NCI-H2196 (cell line): Measurements from ENCODE around the gene DTNB.
"Not testable (repeated sequence)": the region's sequence is repeated elsewhere in the genome, so short reads cannot be mapped to it uniquely, and the experiment has no call there.

Source experiments
- DNase-seq: peaks from one replicate; lab custom pipeline; 2025; ENCODE audit not compliant: unreplicated experiment; lab: John Stamatoyannopoulos, UW

Gene DTNB

GRCh38 chr2:25684577-25685473 lies 11.4 kb upstream of the DTNB start:
- no peak for DNase-seq

GRCh38 chr2:25682082-25682481 lies 8.7 kb upstream of the DTNB start:
- no peak for DNase-seq

DNA sequence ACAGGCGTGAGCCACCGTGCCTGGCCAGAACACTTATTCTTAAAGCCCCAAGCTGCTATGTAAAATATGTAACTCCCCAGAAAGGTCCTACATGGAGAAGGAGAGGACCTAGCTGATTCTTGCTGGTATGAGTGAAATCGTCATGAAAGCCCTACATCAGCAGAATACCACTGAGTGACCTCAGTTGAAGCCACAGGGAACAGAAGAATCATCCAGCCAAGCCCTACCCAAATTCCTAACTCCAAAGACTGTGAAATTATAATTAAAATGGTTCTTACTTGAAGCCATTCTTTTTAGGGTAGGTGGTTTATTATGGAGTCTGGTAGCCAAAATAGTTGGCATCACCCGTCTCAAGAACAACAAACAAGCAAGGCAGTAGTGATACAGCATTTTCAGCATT lies 4.5 kb upstream of the DTNB start:
- DNase-seq, result no peak

- no peak for DNase-seq
Measured at GRCh38 chr2:25674077-25674362, 643 bp upstream of the DTNB start.

DNA sequence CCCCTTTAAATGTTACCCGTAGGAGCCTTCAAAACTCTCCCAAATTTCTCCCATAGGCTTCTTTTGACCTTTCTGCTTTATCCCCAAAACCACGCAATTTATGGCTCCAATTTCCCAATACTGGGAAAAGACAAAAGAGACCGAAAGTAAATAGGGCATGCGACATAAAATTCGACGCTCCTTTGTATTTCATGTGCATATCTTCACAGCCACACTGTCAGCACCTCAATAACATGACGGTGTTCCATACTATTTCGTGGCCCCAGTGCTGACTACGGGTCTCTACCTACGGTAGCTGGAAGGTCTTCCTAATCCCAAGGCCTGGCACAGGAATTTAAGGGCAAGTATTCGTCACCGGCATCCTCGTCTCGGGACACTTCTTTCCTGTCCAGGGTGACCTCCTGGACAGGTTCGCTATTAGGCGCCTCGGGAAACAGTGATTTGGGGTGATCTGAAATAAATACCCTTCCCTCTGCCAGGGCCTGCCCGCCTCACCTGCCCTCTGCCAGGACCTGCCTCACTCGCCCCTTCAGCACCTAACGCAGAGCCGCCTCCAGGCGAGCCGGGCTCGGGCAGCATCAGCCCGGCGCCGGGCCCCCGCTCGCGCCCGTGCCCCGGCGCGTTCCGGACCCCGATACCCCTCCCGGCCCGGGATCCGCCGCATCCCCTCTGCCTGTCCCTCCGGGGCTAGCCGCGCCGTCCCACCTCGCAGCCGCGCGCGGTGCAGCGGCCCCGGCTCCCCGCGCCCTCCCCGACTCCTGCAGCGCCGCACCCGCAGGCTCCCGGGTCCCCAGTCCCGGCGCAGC lies 680 bp downstream of the DTNB start:
- peak; percentile 37 for DNase-seq

GRCh38 chr2:25671622-25672021 lies 1.8 kb downstream of the DTNB start:
- DNase-seq, result peak; percentile 16

GRCh38 chr2:25669520-25669919 lies 3.9 kb downstream of the DTNB start:
- no peak for DNase-seq

- DNase-seq, result no peak
Measured at GRCh38 chr2:25666218-25666617, 7.2 kb downstream of the DTNB start.

DNA sequence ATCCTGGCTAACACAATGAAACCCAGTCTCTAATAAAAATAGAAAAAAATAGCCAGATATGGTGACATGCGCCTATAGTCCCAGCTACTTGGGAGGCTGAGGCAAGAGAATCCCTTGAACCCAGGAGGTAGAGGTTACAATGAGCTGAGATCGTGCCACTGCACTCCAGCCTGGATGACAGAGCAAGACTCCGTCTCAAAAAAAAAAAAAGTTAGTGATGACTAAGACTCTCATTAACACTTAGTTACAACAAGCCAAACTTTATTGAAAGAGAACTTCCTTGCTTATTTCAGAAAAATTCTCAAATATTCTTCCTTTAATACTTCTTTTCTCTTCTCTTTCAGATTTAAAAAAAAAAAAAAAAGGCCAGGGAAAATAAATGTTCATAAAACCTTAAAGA lies 7.9 kb downstream of the DTNB start:
- not testable (repeated sequence) for DNase-seq

DNA sequence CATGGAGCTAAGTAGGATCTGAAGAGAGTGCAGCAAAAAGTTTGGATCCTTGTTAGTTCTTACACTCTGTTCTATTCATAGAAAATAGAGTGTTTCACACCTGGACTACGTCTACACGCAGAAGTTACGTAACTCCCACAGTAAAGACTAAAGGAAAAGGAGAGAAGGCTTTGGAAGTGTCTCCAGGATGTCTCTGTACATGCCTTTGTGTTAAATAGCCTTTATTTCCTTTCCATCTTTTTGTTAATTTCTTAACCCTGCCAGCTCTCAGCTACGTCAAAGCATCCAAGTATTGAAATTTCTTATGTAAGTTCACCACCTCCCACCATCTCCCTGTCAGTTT lies 8.4 kb downstream of the DTNB start:
- no peak for DNase-seq

GRCh38 chr2:25664183-25664964 lies 9.0 kb downstream of the DTNB start:
- peak; percentile 13 for DNase-seq

GRCh38 chr2:25655316-25655715 lies 18.1 kb downstream of the DTNB start:
- DNase-seq, result no peak

DNA sequence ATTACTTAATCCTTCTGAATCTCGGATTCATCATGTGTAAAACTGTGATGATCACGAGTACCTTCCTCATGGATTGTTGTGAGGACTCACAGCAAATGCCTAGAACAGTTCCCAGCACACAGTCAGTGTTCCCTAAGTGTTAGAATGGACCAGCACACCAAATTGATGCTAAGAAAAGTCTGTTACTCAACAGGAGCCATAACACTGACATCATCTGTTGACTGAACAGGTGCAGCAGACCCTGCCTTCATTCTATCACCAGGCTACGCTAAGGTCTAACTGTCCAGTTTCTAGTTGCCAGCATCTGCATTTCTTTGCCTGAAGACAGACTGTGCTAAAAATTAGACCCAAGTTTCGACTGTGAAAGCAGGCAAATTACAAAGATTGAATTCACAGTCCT lies 18.6 kb downstream of the DTNB start:
- no peak for DNase-seq

GRCh38 chr2:25651782-25652455 lies 21.5 kb downstream of the DTNB start:
- no peak for DNase-seq

DNA sequence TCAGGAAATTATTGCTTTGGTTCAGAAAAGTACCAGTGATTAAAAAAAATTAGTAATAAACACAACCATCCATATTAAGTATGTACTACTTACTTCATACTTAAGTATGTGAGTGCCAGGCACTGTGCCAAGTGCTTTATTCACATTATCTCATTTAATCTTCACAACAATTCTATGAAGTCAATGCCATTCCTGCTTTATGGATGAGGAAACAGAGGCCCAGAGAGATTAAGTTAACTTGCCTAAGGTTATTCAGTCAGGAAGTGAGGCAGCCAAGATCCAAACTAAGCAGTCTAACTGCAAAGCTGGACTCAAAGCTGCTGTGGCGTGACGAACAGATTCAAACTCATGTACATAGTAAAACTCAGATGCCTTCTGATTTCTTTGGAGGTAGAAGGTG lies 22.3 kb downstream of the DTNB start:
- no peak for DNase-seq

- DNase-seq, result no peak
Measured at GRCh38 chr2:25650256-25650655, 23.1 kb downstream of the DTNB start.

GRCh38 chr2:25649786-25650185 lies 23.6 kb downstream of the DTNB start:
- DNase-seq, result no peak

GRCh38 chr2:25642298-25642697 lies 31.1 kb downstream of the DTNB start:
- DNase-seq, result no peak

DNA sequence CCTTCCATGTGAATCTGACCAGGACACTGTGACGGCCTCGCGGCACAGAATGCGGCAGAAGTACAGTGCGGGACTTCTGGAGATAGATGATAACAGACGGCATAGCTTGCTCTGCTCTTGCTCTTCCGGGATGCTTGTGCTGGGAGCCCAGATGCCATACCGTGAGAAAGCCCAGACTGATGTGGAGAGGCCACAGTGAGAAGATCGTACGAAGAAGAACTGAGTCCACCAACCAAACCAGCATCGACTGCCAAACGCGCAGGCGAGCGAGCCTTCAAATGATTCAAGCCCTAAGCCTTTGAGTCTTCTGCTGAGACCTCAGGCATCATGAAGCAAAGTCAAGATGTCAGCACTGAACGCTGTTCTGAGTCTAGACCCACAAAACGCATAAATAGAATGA lies 33.7 kb downstream of the DTNB start:
- no peak for DNase-seq

DNA sequence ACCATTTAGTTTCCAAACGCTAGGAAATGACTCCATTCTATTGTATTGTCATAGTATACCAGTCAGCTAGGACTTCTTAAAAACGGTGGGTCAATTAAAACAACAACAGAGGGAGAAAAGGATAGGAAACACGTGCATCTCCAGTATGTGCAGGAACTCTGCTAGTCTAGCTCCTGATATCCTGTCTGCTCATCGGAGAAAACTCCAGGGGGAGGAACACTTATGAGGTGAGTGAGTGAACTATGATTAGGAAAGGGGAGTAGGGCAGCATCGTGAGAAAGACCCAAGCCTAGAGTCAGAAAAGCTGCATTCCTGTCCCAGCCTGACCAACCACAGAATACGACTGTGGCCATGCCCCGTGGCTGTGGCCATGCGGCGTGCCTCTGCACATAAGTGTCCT lies 34.2 kb downstream of the DTNB start:
- no peak for DNase-seq

- DNase-seq, result no peak
Measured at GRCh38 chr2:25635797-25636196, 37.6 kb downstream of the DTNB start.
